Stimulated activated CD4-positive, alpha-beta T cell treated with anti-CD3 and anti-CD28 coated beads, Interleukin-12 subunit alpha, Interleukin-12 subunit beta, amount 100 ng/mL, for 4 hours (primary cell): ENCODE results near the gene NAPA.

Experiments
- DNase-seq: peaks from one replicate; pipeline ENCODE4 v3.0.0-alpha.2; 2020

NAPA gene

GRCh38 chr19:47521473-47522180, 6.8 kb upstream of the NAPA start:
- no peak for DNase-seq

GRCh38 chr19:47520839-47521238, 6.0 kb upstream of the NAPA start:
- no peak for DNase-seq

GRCh38 chr19:47520343-47520806, 5.5 kb upstream of the NAPA start:
- DNase-seq = no peak

- DNase-seq = no peak
Measured at GRCh38 chr19:47518854-47519253, 4.0 kb upstream of the NAPA start.

GRCh38 chr19:47518139-47518538, 3.3 kb upstream of the NAPA start:
- DNase-seq = peak; percentile 15

- DNase-seq = no peak
Measured at GRCh38 chr19:47514151-47514868, 553 bp downstream of the NAPA start.

- DNase-seq = no peak
Measured at GRCh38 chr19:47512948-47513319, 1.9 kb downstream of the NAPA start.

- DNase-seq = no peak
Measured at GRCh38 chr19:47512183-47512947, 2.5 kb downstream of the NAPA start.

GRCh38 chr19:47511681-47512080, 3.2 kb downstream of the NAPA start:
- DNase-seq = no peak

GRCh38 chr19:47511128-47511517, 3.7 kb downstream of the NAPA start:
- DNase-seq = no peak

- no peak for DNase-seq
Measured at GRCh38 chr19:47510516-47511127, 4.2 kb downstream of the NAPA start.

- no peak for DNase-seq
Measured at GRCh38 chr19:47509973-47510372, 4.9 kb downstream of the NAPA start.

GRCh38 chr19:47509170-47509847, 5.6 kb downstream of the NAPA start:
- no peak for DNase-seq

- DNase-seq = no peak
Measured at GRCh38 chr19:47508721-47509120, 6.1 kb downstream of the NAPA start.

GRCh38 chr19:47507924-47508553, 6.8 kb downstream of the NAPA start:
- no peak for DNase-seq

- DNase-seq = no peak
Measured at GRCh38 chr19:47507012-47507411, 7.9 kb downstream of the NAPA start.

- no peak for DNase-seq
Measured at GRCh38 chr19:47506459-47506858, 8.4 kb downstream of the NAPA start.

GRCh38 chr19:47505506-47505905, 9.4 kb downstream of the NAPA start:
- DNase-seq = no peak

GRCh38 chr19:47503826-47504150, 11.1 kb downstream of the NAPA start:
- DNase-seq = no peak

GRCh38 chr19:47503130-47503825, 11.6 kb downstream of the NAPA start:
- DNase-seq = no peak
